Stimulated activated CD8-positive, alpha-beta memory T cell treated with anti-CD3 and anti-CD28 coated beads, Interleukin-7, amount 100 ng/mL, for 4 hours (primary cell): ENCODE results near the gene GLIS2.
"Not testable (repeated sequence)": the region's sequence is repeated elsewhere in the genome, so short reads cannot be mapped to it uniquely, and the experiment has no call there.

Experiments used
- DNase-seq, 2 donors: peaks; one replicate each; pipeline ENCODE4 v3.0.0-alpha.2; 2020; ENCODE audit warnings: low read depth in 2 of 2

GLIS2 gene

GRCh38 chr16:4334724-4335495 is 19.0 kb downstream of the GLIS2 start:
- no peak for DNase-seq

- DNase-seq = no peak
Measured at GRCh38 chr16:4336701-4337539, 21.1 kb downstream of the GLIS2 start.

- DNase-seq = no peak
Measured at GRCh38 chr16:4337540-4338088, 21.7 kb downstream of the GLIS2 start.

- DNase-seq = no peak
Measured at GRCh38 chr16:4338125-4338582, 22.3 kb downstream of the GLIS2 start.

- DNase-seq = no peak
Measured at GRCh38 chr16:4338712-4339299, 22.9 kb downstream of the GLIS2 start.

GRCh38 chr16:4339455-4339854 is 23.6 kb downstream of the GLIS2 start:
- no peak for DNase-seq

- DNase-seq = no peak
Measured at GRCh38 chr16:4339909-4340308, 24.0 kb downstream of the GLIS2 start.

- no peak for DNase-seq
Measured at GRCh38 chr16:4340443-4340842, 24.6 kb downstream of the GLIS2 start.

GRCh38 chr16:4341250-4341649 is 25.4 kb downstream of the GLIS2 start:
- DNase-seq = no peak

- DNase-seq = no peak
Measured at GRCh38 chr16:4342866-4343744, 27.2 kb downstream of the GLIS2 start.

GRCh38 chr16:4344300-4344982 is 28.6 kb downstream of the GLIS2 start:
- not testable (repeated sequence) for DNase-seq

GRCh38 chr16:4344983-4345835 is 29.3 kb downstream of the GLIS2 start:
- DNase-seq = no peak

- DNase-seq = no peak
Measured at GRCh38 chr16:4345836-4346781, 30.2 kb downstream of the GLIS2 start.

GRCh38 chr16:4347010-4347409 is 31.1 kb downstream of the GLIS2 start:
- DNase-seq = no peak

GRCh38 chr16:4347765-4348509 is 32.1 kb downstream of the GLIS2 start:
- no peak for DNase-seq

- no peak for DNase-seq
Measured at GRCh38 chr16:4349332-4349731, 33.5 kb downstream of the GLIS2 start.

- DNase-seq = no peak
Measured at GRCh38 chr16:4350365-4350786, 34.5 kb downstream of the GLIS2 start.
